K562 (cell line): ENCODE data around the gene TERT. TPM values are rescaled to one million over a fixed set of nuclear protein-coding genes. Genes with fewer than 3 reads are reported as not detected.

Source experiments
- ATAC-seq: fragments of 200-7000 bp; cut with Tn5 transposase; 3 replicates; pipeline ENCODE4 v1.9.1; 2020; ENCODE audit warnings: moderate library complexity
- BruUV-seq: library from RNA; stranded (reverse); fragments of 400-500 nt; replicated peaks from 2 replicates; lab custom pipeline; 2021; lab: Mats Ljungman, UMichigan
- CTCF ChIA-PET: fragments of 300-600 bp; formaldehyde crosslinking; extraction: SDS; loops from one replicate; lab custom pipeline; 2021; ENCODE audit warnings: low intra/inter-chr PET ratio; lab: Yijun Ruan, JAX
- POLR2A ChIA-PET: fragments of 300-600, 350-650 bp; sonication (Branson Sonifier 250); formaldehyde crosslinking; extraction: SDS; loops from one replicate; lab custom pipeline; 2021; ENCODE audit warnings: antibody characterized with exemption, inconsistent platforms; lab: Yijun Ruan, JAX
- DNase-seq, 4 experiments: peaks; one replicate each; pipeline versions ENCODE4 v3.0.0 to v3.0.0-alpha.2; 2011 to 2018; ENCODE audit warnings: low spot score in 3 of 4, mixed read lengths in 3 of 4; ENCODE audit errors: extremely low read depth in 1 of 4
- FAIRE-seq: peaks from 2 replicates; lab custom pipeline; 2011; peaks lifted over from hg19 to GRCh38; lab: Jason Lieb, UNC
- H2AFZ ChIP-seq: 2 replicates; pipeline ENCODE4 v1.6.0; 2011; ENCODE audit warnings: low read depth, low read length, control low read depth, inconsistent platforms
- H3K27ac ChIP-seq: fragments of 200-600 bp; 3 replicates; pipeline ENCODE4 v1.8.0; 2011; ENCODE audit warnings: low read depth, mild to moderate bottlenecking, control low read depth, inconsistent platforms, low read length, moderate library complexity, mixed read lengths; ENCODE audit errors: extremely low read depth
- H3K27me3 ChIP-seq, 2 experiments: fragments of 300-600 bp in 1 of 2; 2 replicates in 1 of 2; 3 replicates in 1 of 2; pipeline versions ENCODE4 v1.6.0 to v1.8.0; 2011; ENCODE audit warnings: inconsistent platforms in 2 of 2, low read length in 2 of 2, mild to moderate bottlenecking in 1 of 2, mixed read lengths in 1 of 2, moderate library complexity in 1 of 2; ENCODE audit not compliant: control insufficient read depth in 2 of 2, insufficient read depth in 2 of 2
- H3K36me3 ChIP-seq: fragments of 300-600 bp; 3 replicates; pipeline ENCODE4 v1.8.0; 2011; ENCODE audit warnings: mild to moderate bottlenecking, low read length, inconsistent platforms; ENCODE audit not compliant: control insufficient read depth, insufficient read depth
- H3K4me1 ChIP-seq, 2 experiments: fragments of 200-600 bp in 1 of 2; replicated peaks in 1 of 2; 2 replicates in 1 of 2; 3 replicates in 1 of 2; pipeline versions ENCODE4 v1.5.1 to v1.8.0; 2011; ENCODE audit warnings: inconsistent platforms in 2 of 2, low read length in 2 of 2, mild to moderate bottlenecking in 1 of 2, mixed read lengths in 1 of 2, moderate library complexity in 1 of 2; ENCODE audit not compliant: control insufficient read depth in 2 of 2, insufficient read depth in 2 of 2
- H3K4me2 ChIP-seq: 2 replicates; pipeline ENCODE4 v1.6.1; 2011; ENCODE audit warnings: low read length, control low read depth, inconsistent platforms, mixed read lengths; ENCODE audit not compliant: insufficient read depth
- H3K4me3 ChIP-seq: fragments of 200-600 bp; sonication (generic), shearing (Covaris generic); 2 replicates; pipeline ENCODE4 v1.5.1; 2016; ENCODE audit warnings: control low read depth, inconsistent platforms
- H3K79me2 ChIP-seq: fragments of 200-600 bp; 3 replicates; pipeline ENCODE4 v1.8.0; 2011; ENCODE audit warnings: low read length, inconsistent platforms; ENCODE audit not compliant: control insufficient read depth, insufficient read depth
- H3K9ac ChIP-seq, 2 experiments: 2 replicates each; pipeline versions ENCODE4 v1.6.0 to v1.6.1; 2011; ENCODE audit warnings: low read depth in 2 of 2, low read length in 2 of 2, control low read depth in 1 of 2, inconsistent platforms in 1 of 2, mild to moderate bottlenecking in 1 of 2, mixed read lengths in 1 of 2; ENCODE audit not compliant: insufficient read depth in 1 of 2
- H3K9me1 ChIP-seq: one replicate; pipeline ENCODE4 v1.6.0; 2011; ENCODE audit warnings: inconsistent platforms, mild to moderate bottlenecking, low read length, moderate library complexity; ENCODE audit not compliant: control insufficient read depth, insufficient read depth
- H3K9me3 ChIP-seq: replicated peaks from 2 replicates; pipeline ENCODE4 v1.5.1; 2011; ENCODE audit warnings: low read depth, low read length, inconsistent platforms; ENCODE audit not compliant: control insufficient read depth, insufficient read depth
- H4K20me1 ChIP-seq: replicated peaks from 2 replicates; pipeline ENCODE4 v1.6.1; 2011; ENCODE audit warnings: low read length, inconsistent platforms, mixed read lengths; ENCODE audit not compliant: control insufficient read depth, insufficient read depth
- FOXP1 ChIP-seq: sonication (generic); formaldehyde crosslinking; IDR thresholded peaks from 2 replicates; pipeline ENCODE4 v1.8.0; 2022; ENCODE audit warnings: mild to moderate bottlenecking, missing genetic modification reagents
- GTF2A2 ChIP-seq: IDR thresholded peaks from 2 replicates; pipeline ENCODE4 v1.6.1; 2016; ENCODE audit warnings: mild to moderate bottlenecking, missing genetic modification characterization, missing compliant biosample characterization
- KDM2B ChIP-seq: fragments of 250-450 bp; sonication (Bioruptor Pico); IDR thresholded peaks from 2 replicates; pipeline ENCODE4 v1.8.0; 2021; ENCODE audit warnings: mild to moderate bottlenecking, moderate library complexity
- LCOR ChIP-seq: sonication (generic); formaldehyde crosslinking; IDR thresholded peaks from 2 replicates; pipeline ENCODE4 v1.8.0; 2022; ENCODE audit warnings: mild to moderate bottlenecking, missing genetic modification reagents
- SMARCA4 ChIP-seq: fragments of 450-650 bp; IDR thresholded peaks from 2 replicates; pipeline ENCODE4 v1.6.1; 2016
- U2AF1 ChIP-seq: fragments of 200-400 bp; formaldehyde crosslinking; optimal IDR thresholded peaks from 2 replicates; pipeline ENCODE3; 2017; ENCODE audit warnings: mild to moderate bottlenecking, low read depth, low read length, moderate library complexity
- ZNF239 ChIP-seq: fragments of 250-450 bp; sonication (Bioruptor Pico); IDR thresholded peaks from 2 replicates; pipeline ENCODE4 v1.4.0; 2020; ENCODE audit warnings: mild to moderate bottlenecking
- ZNF253 ChIP-seq: fragments of 250-450 bp; sonication (Bioruptor Pico); conservative IDR thresholded peaks from 2 replicates; pipeline ENCODE4 v1.6.1; 2021; ENCODE audit warnings: mild to moderate bottlenecking
- WGBS: fragments of 100-300 bp; shearing (Covaris generic); methylation state at CpG from one replicate; pipeline ENCODE4 v1.1.6; 2016; ENCODE audit warnings: low coverage, mixed read lengths; ENCODE audit not compliant: insufficient coverage; ENCODE audit errors: missing lambda C conversion rate; 5-methylcytosine and 5-hydroxymethylcytosine counted together
- in situ Hi-C: fragments of 300-500 bp; cut with MboI; formaldehyde crosslinking; loops from 4 replicates; pipeline ENCODE4 v1.15.0; 2018; ENCODE audit warnings: inconsistent platforms, mixed read lengths
- intact Hi-C: fragments of 100-400 bp; cut with micrococcal nuclease; formaldehyde crosslinking; loops from 2 replicates; pipeline ENCODE4 v1.14.2; 2022
- polyA plus RNA-seq, 8 experiments: library from polyadenylated mRNA; depleted of rRNA in 4 of 8; stranded (reverse) in 5 of 8; unstranded in 3 of 8; fragments of >200 nt; fragmentation: Nextera tagmentation in 2 of 8; fragmentation: Illumina TruSeq in 1 of 8; extraction: Ambion mirVana in 2 of 8; extraction: Trizol in 1 of 8; gene quantifications; 2 replicates each; pipeline versions ENCODE4 v1.2.1 to v1.2.3, GENCODE V29; 2011 to 2014; ENCODE audit warnings: inconsistent platforms in 1 of 8, missing spikeins in 1 of 8
- total RNA-seq, 7 experiments: library from RNA; depleted of rRNA in 6 of 7; stranded (reverse); fragments of >200 nt in 6 of 7; fragmentation: Illumina TruSeq in 2 of 7; extraction: Trizol in 2 of 7; gene quantifications; 2 replicates each; pipeline versions ENCODE4 v1.2.1 to v1.2.3, GENCODE V29; 2011 to 2021; ENCODE audit warnings: low replicate concordance in 1 of 7
- TF ChIP-seq, protein P1 (sequence below), 2 experiments: fragments of 450-650 bp in 1 of 2; sonication (generic) in 1 of 2; formaldehyde crosslinking in 1 of 2; IDR thresholded peaks in 1 of 2; conservative IDR thresholded peaks in 1 of 2; 2 replicates each; pipeline versions ENCODE4 v1.6.1 to v1.8.1; 2016 to 2023; ENCODE audit warnings: mild to moderate bottlenecking in 2 of 2, moderate library complexity in 2 of 2, inconsistent platforms in 1 of 2, missing genetic modification reagents in 1 of 2
- TF ChIP-seq, protein P2 (sequence below): sonication (generic); formaldehyde crosslinking; IDR thresholded peaks from 2 replicates; pipeline ENCODE4 v1.8.0; 2022; ENCODE audit warnings: mild to moderate bottlenecking, low read depth, missing genetic modification reagents
- TF ChIP-seq, protein P3 (sequence below): sonication (generic); formaldehyde crosslinking; IDR thresholded peaks from 2 replicates; pipeline ENCODE4 v1.8.1; 2023; ENCODE audit warnings: mild to moderate bottlenecking, missing genetic modification reagents

TERT gene
- total and polyA plus RNA-seq, 9 of the 15 experiments (the other 6 are each of a cell fraction or from before 2014, with no cell fraction given): 0.08 to 4.5 (median 0.98) TPM; not detected in 1

DNA sequence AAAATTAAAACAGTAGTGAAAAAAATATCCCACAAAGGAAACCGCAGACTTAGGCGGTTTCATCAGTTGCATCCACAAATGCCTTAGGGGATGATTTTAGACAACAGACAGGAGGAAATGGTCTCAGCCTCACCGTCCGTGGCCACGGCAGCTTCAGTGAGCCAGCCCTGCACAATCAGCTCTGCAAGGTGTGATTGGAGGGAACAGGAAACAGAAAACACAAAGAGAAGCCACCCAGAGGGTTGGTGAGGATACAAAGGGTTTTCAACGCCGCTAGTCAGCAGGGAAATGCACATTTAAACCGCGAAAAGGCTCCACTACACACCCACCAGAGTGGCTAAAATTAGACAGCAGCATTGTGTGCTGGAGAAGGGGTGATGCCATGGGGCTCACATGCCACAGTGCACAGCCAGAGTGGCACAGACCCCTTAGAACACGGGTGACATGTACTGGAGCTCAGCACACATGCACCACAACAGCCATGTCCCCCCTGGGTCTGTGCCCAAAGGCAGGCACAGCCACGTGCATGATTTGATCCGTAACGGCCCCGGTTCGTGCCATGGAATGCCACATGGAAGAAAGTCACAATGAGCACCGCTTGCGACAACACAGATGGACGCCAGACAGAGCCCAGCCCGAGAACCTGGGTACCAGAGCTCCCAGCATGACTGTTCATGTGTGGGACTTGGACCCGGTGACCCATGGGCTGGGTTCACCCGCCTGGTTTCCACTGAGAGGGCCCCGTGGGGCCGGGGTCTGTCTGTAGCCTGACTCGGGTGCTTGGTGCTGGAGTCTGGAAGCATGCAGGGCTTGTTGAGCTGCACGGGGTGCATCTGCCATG, 18.3 kb upstream of the TERT start:
- ATAC-seq (no peak), FAIRE-seq (no peak), DNase-seq (no peak)
- TF ChIP-seq LCOR (CRISPR knock-in tag) (no peak), ZNF239 (no peak), SMARCA4 (no peak), KDM2B (no peak), U2AF1 (no peak), GTF2A2 (tag) (no peak), ZNF253 (CRISPR knock-in tag) (no peak), FOXP1 (CRISPR knock-in tag) (no peak)
- TF ChIP-seq, protein P1, sequence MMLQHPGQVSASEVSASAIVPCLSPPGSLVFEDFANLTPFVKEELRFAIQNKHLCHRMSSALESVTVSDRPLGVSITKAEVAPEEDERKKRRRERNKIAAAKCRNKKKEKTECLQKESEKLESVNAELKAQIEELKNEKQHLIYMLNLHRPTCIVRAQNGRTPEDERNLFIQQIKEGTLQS (IDR thresholded peaks at IDR 0.05): no peak
- TF ChIP-seq, protein P1 (CRISPR knock-in tag; conservative IDR thresholded peaks at IDR 0.05): no peak
- TF ChIP-seq, protein P2, sequence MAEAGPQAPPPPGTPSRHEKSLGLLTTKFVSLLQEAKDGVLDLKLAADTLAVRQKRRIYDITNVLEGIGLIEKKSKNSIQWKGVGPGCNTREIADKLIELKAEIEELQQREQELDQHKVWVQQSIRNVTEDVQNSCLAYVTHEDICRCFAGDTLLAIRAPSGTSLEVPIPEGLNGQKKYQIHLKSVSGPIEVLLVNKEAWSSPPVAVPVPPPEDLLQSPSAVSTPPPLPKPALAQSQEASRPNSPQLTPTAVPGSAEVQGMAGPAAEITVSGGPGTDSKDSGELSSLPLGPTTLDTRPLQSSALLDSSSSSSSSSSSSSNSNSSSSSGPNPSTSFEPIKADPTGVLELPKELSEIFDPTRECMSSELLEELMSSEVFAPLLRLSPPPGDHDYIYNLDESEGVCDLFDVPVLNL (CRISPR knock-in tag): no peak
- TF ChIP-seq, protein P3, sequence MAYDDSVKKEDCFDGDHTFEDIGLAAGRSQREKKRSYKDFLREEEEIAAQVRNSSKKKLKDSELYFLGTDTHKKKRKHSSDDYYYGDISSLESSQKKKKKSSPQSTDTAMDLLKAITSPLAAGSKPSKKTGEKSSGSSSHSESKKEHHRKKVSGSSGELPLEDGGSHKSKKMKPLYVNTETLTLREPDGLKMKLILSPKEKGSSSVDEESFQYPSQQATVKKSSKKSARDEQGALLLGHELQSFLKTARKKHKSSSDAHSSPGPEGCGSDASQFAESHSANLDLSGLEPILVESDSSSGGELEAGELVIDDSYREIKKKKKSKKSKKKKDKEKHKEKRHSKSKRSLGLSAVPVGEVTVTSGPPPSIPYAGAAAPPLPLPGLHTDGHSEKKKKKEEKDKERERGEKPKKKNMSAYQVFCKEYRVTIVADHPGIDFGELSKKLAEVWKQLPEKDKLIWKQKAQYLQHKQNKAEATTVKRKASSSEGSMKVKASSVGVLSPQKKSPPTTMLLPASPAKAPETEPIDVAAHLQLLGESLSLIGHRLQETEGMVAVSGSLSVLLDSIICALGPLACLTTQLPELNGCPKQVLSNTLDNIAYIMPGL: no peak
- Histone ChIP-seq H3K36me3 (peaks cover 7% of the 10 kb centered on the region; the same call in 2 of the 3 replicates), H3K4me3 (no peak overlapping the region), H3K4me1 (peaks cover 13 to 31% of the 10 kb centered on the region in 2 experiments; a peak in 4 of 5 replicates), H2AFZ (no peak overlapping the region), H3K79me2 (no peaks in the 10 kb centered on the region), H4K20me1 (peaks cover 6% of the 10 kb centered on the region), H3K9me3 (no peaks in the 10 kb centered on the region), H3K9ac (peak overlapping the region in 1 of 2 experiments; percentile 53; a peak in 1 of 4 replicates), H3K27me3 (peaks cover 29 to 49% of the 10 kb centered on the region in 2 experiments), H3K4me2 (no peak overlapping the region), H3K27ac (no peak overlapping the region), H3K9me1 (no peaks in the 10 kb centered on the region)
- WGBS: 15% methylated on average over 25 of the region's 25 CpGs
- ChIA-PET CTCF (interaction anchor here (0.7 kb wide), 1 partner anchor 68 kb away, joined by 4 read pairs; no protein-coding TSS in a partner anchor), POLR2A (interaction anchor here (0.9 to 1.3 kb wide), 2 partner anchors 14 to 15 kb away, joined by 3 to 4 read pairs; no protein-coding TSS in a partner anchor)
- in situ Hi-C loops: no loop called here
- no TSS peak for BruUV-seq
- intact Hi-C loops: no loop called here
